ENCODE measurements around the gene DNAH12.

DNA sequence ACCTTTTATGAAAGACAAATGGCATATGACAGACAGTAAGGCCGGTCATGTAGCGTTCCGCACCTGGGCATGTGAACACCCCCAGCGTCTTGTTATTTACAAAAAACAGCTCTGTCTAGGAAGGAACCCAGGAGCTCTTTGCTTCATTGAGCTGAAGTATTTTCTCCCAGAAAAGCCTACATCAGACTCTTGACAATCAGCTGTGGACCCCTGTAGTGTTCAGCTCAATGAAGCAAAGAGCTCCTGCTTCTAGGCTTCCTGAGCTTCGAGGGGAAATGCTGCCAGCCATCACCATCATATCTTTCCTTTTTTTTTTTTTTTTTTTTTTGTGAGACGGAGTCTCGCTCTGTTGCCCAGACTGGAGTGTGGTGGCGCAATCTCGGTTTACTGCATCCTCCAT lies 255.7 kb downstream of the DNAH12 start:
- TF ChIP-seq REST (IDR thresholded peaks at IDR 0.05; ENCODE audit: low read depth) (no peak), EZH2 (IDR thresholded peaks at IDR 0.05) (no peak)
- TF ChIP-seq, protein P1, sequence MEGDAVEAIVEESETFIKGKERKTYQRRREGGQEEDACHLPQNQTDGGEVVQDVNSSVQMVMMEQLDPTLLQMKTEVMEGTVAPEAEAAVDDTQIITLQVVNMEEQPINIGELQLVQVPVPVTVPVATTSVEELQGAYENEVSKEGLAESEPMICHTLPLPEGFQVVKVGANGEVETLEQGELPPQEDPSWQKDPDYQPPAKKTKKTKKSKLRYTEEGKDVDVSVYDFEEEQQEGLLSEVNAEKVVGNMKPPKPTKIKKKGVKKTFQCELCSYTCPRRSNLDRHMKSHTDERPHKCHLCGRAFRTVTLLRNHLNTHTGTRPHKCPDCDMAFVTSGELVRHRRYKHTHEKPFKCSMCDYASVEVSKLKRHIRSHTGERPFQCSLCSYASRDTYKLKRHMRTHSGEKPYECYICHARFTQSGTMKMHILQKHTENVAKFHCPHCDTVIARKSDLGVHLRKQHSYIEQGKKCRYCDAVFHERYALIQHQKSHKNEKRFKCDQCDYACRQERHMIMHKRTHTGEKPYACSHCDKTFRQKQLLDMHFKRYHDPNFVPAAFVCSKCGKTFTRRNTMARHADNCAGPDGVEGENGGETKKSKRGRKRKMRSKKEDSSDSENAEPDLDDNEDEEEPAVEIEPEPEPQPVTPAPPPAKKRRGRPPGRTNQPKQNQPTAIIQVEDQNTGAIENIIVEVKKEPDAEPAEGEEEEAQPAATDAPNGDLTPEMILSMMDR (IDR thresholded peaks at IDR 0.05 in 2 of 3, conservative IDR thresholded peaks at IDR 0.05 in 1 of 3; ENCODE audit: borderline replicate concordance in 1 of 3, insufficient read depth in 1 of 3, low read depth in 2 of 3, low read length in 2 of 3) = no peak

Data from HCT116 (cell line).